ENCODE data around the gene SAFB. TPM values are rescaled to one million over a fixed set of nuclear protein-coding genes. Genes with fewer than 3 reads are reported as not detected.

The SAFB gene
- total RNA-seq, 4 donors from 2014 or later: 46.3 to 181 (median 63.7) TPM

DNA sequence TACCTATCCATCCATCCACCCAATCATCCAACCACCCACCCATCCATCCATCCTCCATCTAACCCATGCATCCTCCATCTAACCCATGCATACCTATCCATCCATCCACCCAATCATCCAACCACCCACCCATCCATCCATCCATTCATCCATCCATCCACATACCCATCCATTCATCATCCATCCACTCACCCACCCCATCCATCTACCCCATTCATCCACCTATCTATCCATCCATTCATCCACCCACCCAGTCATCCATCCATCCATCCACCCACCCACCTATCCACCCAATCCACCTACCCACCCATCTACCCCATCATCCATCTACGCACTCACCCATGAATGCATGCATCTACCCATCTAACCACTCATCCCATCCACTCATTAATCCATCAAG lies 50.9 kb downstream of the SAFB start:
- no peaks in the 10 kb centered on the region for H3K27me3 ChIP-seq
- 98% methylated on average over 1 of the region's 1 CpG for WGBS
- TF ChIP-seq POLR2A (IDR thresholded peaks at IDR 0.05) (no peak), EP300 (IDR thresholded peaks at IDR 0.05) (no peak), POLR2AphosphoS5 (IDR thresholded peaks at IDR 0.05) (no peak)
- TF ChIP-seq, protein P1, sequence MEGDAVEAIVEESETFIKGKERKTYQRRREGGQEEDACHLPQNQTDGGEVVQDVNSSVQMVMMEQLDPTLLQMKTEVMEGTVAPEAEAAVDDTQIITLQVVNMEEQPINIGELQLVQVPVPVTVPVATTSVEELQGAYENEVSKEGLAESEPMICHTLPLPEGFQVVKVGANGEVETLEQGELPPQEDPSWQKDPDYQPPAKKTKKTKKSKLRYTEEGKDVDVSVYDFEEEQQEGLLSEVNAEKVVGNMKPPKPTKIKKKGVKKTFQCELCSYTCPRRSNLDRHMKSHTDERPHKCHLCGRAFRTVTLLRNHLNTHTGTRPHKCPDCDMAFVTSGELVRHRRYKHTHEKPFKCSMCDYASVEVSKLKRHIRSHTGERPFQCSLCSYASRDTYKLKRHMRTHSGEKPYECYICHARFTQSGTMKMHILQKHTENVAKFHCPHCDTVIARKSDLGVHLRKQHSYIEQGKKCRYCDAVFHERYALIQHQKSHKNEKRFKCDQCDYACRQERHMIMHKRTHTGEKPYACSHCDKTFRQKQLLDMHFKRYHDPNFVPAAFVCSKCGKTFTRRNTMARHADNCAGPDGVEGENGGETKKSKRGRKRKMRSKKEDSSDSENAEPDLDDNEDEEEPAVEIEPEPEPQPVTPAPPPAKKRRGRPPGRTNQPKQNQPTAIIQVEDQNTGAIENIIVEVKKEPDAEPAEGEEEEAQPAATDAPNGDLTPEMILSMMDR (IDR thresholded peaks at IDR 0.05): no peak
- H3K27ac ChIP-seq: no peak overlapping the region
- no peaks in the 10 kb centered on the region for H3K4me1 ChIP-seq
- no peak overlapping the region for H3K4me3 ChIP-seq
- no peak for DNase-seq (ENCODE audit: low spot score in 2 of 2)
- H3K36me3 ChIP-seq: peaks cover 21% of the 10 kb centered on the region
- H3K9me3 ChIP-seq: no peaks in the 10 kb centered on the region

DNA sequence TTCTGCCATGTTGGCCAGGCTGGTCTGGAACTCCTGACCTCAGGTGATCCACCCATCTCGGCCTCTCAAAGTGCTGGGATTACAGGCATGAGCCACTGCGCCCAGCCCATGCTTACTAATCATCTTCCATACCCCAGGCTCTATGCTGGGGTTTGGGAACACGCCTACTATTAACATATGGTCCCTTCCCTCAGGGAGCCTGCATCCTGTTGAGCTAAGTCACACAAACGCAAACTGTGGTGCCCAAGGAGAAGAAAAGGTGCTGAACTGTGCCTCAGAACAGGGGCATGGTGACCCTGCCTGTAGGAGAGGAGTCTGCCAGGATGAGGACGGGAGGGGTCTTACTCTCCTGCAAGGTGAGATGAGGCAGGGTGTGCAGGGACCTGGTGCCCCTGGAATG lies 51.8 kb downstream of the SAFB start:
- Histone ChIP-seq H3K27me3 (no peaks in the 10 kb centered on the region), H3K27ac (no peak overlapping the region), H3K9me3 (no peaks in the 10 kb centered on the region), H3K4me3 (no peak overlapping the region), H3K36me3 (peaks cover 11% of the 10 kb centered on the region), H3K4me1 (peaks cover 9% of the 10 kb centered on the region)
- TF ChIP-seq POLR2AphosphoS5 (IDR thresholded peaks at IDR 0.05): no peak
- TF ChIP-seq POLR2A (IDR thresholded peaks at IDR 0.05): no peak
- TF ChIP-seq, protein P1 (IDR thresholded peaks at IDR 0.05): no peak
- no peak for TF ChIP-seq EP300 (IDR thresholded peaks at IDR 0.05)
- DNase-seq (ENCODE audit: low spot score in 2 of 2): no peak
- 50% methylated on average over 5 of the region's 5 CpGs for WGBS

DNA sequence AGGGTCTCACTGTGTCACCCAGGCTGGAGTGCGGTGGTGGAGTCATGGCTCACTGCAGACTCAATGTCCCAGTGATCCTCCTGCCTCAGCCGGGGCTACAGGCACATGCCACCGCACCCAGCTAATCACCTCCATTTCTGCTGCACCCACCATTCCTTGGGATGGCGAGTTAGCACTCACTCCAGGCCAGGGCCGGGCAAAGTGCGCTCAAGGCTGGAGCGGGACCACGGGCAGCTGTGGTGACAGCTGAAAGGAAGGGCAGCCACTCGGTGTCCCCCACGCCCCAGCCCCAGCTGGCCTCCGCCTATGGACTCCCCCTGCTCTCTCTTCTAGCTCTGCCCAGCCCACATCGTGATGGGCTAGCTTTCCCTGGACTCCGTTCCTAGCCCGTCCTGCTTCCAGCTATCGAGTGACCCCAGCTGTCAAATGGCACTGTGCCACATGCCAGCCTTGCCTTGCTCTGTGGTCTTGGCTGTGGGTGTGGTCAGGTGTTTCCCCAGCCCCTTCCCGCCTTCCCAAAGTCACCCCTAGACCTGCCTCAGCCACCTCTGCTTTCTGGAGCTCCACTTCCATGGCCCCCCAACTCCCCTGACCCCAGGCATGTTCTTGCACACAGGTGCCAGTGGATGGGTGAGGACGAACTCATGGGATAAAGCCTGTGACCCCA lies 53.4 kb downstream of the SAFB start:
- Histone ChIP-seq H3K27me3 (no peaks in the 10 kb centered on the region), H3K27ac (no peak overlapping the region), H3K4me3 (no peak overlapping the region), H3K36me3 (peaks cover 5% of the 10 kb centered on the region), H3K9me3 (no peaks in the 10 kb centered on the region), H3K4me1 (peaks cover 17% of the 10 kb centered on the region)
- no peak for DNase-seq (ENCODE audit: low spot score in 2 of 2)
- 85% methylated on average over 10 of the region's 17 CpGs for WGBS
- TF ChIP-seq, protein P1 (IDR thresholded peaks at IDR 0.05): no peak
- no peak for TF ChIP-seq POLR2A (IDR thresholded peaks at IDR 0.05)
- TF ChIP-seq EP300 (IDR thresholded peaks at IDR 0.05): no peak
- no peak for TF ChIP-seq POLR2AphosphoS5 (IDR thresholded peaks at IDR 0.05)

DNA sequence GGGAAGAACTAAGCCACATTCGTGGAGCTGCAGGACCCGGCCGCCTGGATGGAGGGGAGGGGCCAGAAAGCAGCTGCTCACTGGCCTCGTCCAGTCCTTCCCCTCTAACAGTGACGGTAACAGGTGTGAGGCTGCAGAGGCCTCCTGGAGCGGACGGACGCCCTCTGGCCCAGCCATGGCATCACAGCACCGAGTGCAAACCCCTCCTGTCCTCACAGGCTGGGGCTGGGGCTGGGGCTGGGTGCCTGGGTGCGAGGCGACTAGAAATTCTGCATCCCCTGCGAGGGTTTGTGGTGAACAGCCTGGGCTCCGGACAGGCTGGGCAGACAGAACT lies 53.9 kb downstream of the SAFB start:
- 59% methylated on average over 5 of the region's 13 CpGs for WGBS
- no peak overlapping the region for H3K27ac ChIP-seq
- DNase-seq (ENCODE audit: low spot score in 2 of 2): no peak
- H3K27me3 ChIP-seq: no peaks in the 10 kb centered on the region
- H3K4me3 ChIP-seq: no peak overlapping the region
- no peak for TF ChIP-seq POLR2A (IDR thresholded peaks at IDR 0.05)
- TF ChIP-seq POLR2AphosphoS5 (IDR thresholded peaks at IDR 0.05): no peak
- TF ChIP-seq, protein P1 (IDR thresholded peaks at IDR 0.05): no peak
- no peak for TF ChIP-seq EP300 (IDR thresholded peaks at IDR 0.05)
- H3K4me1 ChIP-seq: peaks cover 22% of the 10 kb centered on the region
- peaks cover 4% of the 10 kb centered on the region for H3K36me3 ChIP-seq
- H3K9me3 ChIP-seq: no peaks in the 10 kb centered on the region

DNA sequence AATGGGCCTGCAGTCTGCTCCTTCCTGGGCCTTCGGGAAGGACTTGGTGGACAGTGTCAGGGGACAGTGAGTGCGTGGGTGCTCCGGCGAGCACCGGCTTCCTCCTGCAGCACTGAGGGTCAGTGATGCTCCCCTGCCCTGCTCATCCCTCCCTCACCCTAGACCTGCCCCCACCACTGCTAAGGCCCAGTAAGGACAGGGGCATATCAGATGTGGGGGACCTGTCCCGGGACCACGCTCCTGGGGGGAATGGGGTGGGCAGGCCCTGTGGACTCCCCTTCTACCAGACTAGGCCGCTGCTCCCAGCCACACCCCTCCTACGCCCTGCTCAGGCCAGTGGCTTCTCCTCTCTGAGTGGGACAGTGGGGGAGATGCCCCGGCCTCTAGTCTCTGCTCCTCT lies 54.3 kb downstream of the SAFB start:
- Histone ChIP-seq H3K9me3 (no peaks in the 10 kb centered on the region), H3K27ac (no peak overlapping the region), H3K27me3 (no peaks in the 10 kb centered on the region), H3K4me1 (peaks cover 23% of the 10 kb centered on the region), H3K36me3 (no peaks in the 10 kb centered on the region), H3K4me3 (no peak overlapping the region)
- TF ChIP-seq, protein P1 (IDR thresholded peaks at IDR 0.05): no peak
- TF ChIP-seq POLR2A (IDR thresholded peaks at IDR 0.05) (no peak), EP300 (IDR thresholded peaks at IDR 0.05) (no peak), POLR2AphosphoS5 (IDR thresholded peaks at IDR 0.05) (no peak)
- DNase-seq (ENCODE audit: low spot score in 2 of 2): no peak
- 100% methylated on average over 1 of the region's 10 CpGs for WGBS
